DMS153 (cell line): ENCODE data around the gene DUSP2.

Source experiments
- DNase-seq: peaks from one replicate; lab custom pipeline; 2025; lab: John Stamatoyannopoulos, UW

DUSP2 gene

GRCh38 chr2:96113951-96114350 is 31.3 kb downstream of the DUSP2 start:
- DNase-seq: no peak

GRCh38 chr2:96113367-96113677 is 31.9 kb downstream of the DUSP2 start:
- DNase-seq: no peak

- no peak for DNase-seq
These were observed 32.5 kb downstream of the DUSP2 start for GRCh38 chr2:96112501-96113366.

GRCh38 chr2:96111823-96112500 is 33.3 kb downstream of the DUSP2 start:
- DNase-seq: no peak

- no peak for DNase-seq
These were observed 34.0 kb downstream of the DUSP2 start for GRCh38 chr2:96111257-96111640.

- DNase-seq: no peak
These were observed 34.5 kb downstream of the DUSP2 start for GRCh38 chr2:96110621-96111256.

- no peak for DNase-seq
These were observed 35.2 kb downstream of the DUSP2 start for GRCh38 chr2:96109931-96110511.

GRCh38 chr2:96109361-96109680 is 35.9 kb downstream of the DUSP2 start:
- DNase-seq: no peak

- no peak for DNase-seq
These were observed 36.5 kb downstream of the DUSP2 start for GRCh38 chr2:96108541-96109360.

- no peak for DNase-seq
These were observed 37.1 kb downstream of the DUSP2 start for GRCh38 chr2:96108151-96108540.

- no peak for DNase-seq
These were observed 37.6 kb downstream of the DUSP2 start for GRCh38 chr2:96107708-96108065.

GRCh38 chr2:96106991-96107707 is 38.1 kb downstream of the DUSP2 start:
- DNase-seq: no peak

GRCh38 chr2:96105994-96106715 is 39.1 kb downstream of the DUSP2 start:
- DNase-seq: no peak

GRCh38 chr2:96105152-96105915 is 39.9 kb downstream of the DUSP2 start:
- no peak for DNase-seq

- no peak for DNase-seq
These were observed 40.8 kb downstream of the DUSP2 start for GRCh38 chr2:96104487-96104861.

- DNase-seq: no peak
These were observed 41.3 kb downstream of the DUSP2 start for GRCh38 chr2:96103761-96104486.

GRCh38 chr2:96103187-96103601 is 42.0 kb downstream of the DUSP2 start:
- DNase-seq: no peak

- DNase-seq: no peak
These were observed 42.5 kb downstream of the DUSP2 start for GRCh38 chr2:96102596-96103186.

- DNase-seq: no peak
These were observed 44.3 kb downstream of the DUSP2 start for GRCh38 chr2:96100893-96101304.
